Neural crest cell (in vitro differentiated cells): ENCODE results near the gene C11orf91. TPM values are rescaled to one million over a fixed set of nuclear protein-coding genes. Genes with fewer than 3 reads are reported as not detected.

Experiments used
- DNase-seq: peaks from one replicate; pipeline ENCODE4 v3.0.0; 2021; ENCODE audit warnings: low read depth, mixed read lengths, low spot score
- H3K27ac Mint-ChIP-seq: one replicate; pipeline ENCODE4 v1.8.0; 2021; ENCODE audit warnings: mild to moderate bottlenecking, mixed read lengths; ENCODE audit not compliant: unreplicated experiment
- H3K27me3 Mint-ChIP-seq: 2 replicates; pipeline ENCODE4 v1.8.0; 2021; ENCODE audit warnings: low read depth, mild to moderate bottlenecking, mixed read lengths
- H3K36me3 Mint-ChIP-seq: 2 replicates; pipeline ENCODE4 v1.8.0; 2021; ENCODE audit warnings: low read depth, mild to moderate bottlenecking, mixed read lengths
- H3K4me1 Mint-ChIP-seq: 2 replicates; pipeline ENCODE4 v1.8.0; 2021; ENCODE audit warnings: mixed read lengths
- H3K4me3 Mint-ChIP-seq: one replicate; pipeline ENCODE4 v1.8.0; 2021; ENCODE audit warnings: mild to moderate bottlenecking, mixed read lengths
- H3K9me3 Mint-ChIP-seq: 2 replicates; pipeline ENCODE4 v1.8.0; 2021; ENCODE audit warnings: mixed read lengths
- total RNA-seq: library from RNA; stranded (reverse); gene quantifications from 2 replicates; pipeline ENCODE4 v1.2.1, GENCODE V29; 2021
- TF ChIP-seq, protein P1 (sequence below): fragments of 200-600 bp; sonication (generic); conservative IDR thresholded peaks from 2 replicates; pipeline ENCODE4 v1.5.0; 2021; ENCODE audit warnings: antibody characterized with exemption, mild to moderate bottlenecking

C11orf91 gene
- total RNA-seq, 1 donor from 2014 or later = 0.68 TPM

DNA sequence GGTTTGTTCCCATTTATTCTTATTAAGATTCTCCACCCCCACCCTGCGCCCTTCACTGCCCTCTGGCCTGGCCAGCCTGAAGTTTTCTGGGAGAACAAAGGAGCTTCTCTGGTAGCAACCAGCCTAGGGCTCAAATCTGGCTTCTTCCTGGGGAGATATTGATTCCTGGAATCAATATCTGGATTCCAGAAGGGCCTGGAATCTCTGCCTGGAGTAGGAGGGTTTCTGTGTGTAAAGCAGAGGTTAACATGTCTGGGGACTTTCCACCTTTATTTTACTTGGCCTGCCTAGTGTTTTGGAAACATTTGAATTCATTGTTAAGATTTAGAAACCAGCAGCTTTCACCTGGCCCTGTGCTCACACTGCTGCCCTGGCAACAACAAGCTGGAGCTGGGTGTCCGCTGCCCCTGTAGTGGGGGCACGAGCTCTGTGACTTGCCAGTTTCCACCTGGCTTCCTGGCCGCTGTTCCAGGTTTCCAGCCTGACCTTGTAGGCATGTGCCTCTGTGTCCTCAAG lies 5.5 kb downstream of the C11orf91 start:
- H3K4me3 Mint-ChIP-seq = peak overlapping the region; percentile 18
- H3K4me1 Mint-ChIP-seq = peaks cover 57% of the 10 kb centered on the region
- TF ChIP-seq, protein P1, sequence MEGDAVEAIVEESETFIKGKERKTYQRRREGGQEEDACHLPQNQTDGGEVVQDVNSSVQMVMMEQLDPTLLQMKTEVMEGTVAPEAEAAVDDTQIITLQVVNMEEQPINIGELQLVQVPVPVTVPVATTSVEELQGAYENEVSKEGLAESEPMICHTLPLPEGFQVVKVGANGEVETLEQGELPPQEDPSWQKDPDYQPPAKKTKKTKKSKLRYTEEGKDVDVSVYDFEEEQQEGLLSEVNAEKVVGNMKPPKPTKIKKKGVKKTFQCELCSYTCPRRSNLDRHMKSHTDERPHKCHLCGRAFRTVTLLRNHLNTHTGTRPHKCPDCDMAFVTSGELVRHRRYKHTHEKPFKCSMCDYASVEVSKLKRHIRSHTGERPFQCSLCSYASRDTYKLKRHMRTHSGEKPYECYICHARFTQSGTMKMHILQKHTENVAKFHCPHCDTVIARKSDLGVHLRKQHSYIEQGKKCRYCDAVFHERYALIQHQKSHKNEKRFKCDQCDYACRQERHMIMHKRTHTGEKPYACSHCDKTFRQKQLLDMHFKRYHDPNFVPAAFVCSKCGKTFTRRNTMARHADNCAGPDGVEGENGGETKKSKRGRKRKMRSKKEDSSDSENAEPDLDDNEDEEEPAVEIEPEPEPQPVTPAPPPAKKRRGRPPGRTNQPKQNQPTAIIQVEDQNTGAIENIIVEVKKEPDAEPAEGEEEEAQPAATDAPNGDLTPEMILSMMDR = no peak
- DNase-seq = no peak
- H3K36me3 Mint-ChIP-seq = no peaks in the 10 kb centered on the region
- no peaks in the 10 kb centered on the region for H3K9me3 Mint-ChIP-seq
- no peaks in the 10 kb centered on the region for H3K27me3 Mint-ChIP-seq
- peak overlapping the region; percentile 68 for H3K27ac Mint-ChIP-seq

DNA sequence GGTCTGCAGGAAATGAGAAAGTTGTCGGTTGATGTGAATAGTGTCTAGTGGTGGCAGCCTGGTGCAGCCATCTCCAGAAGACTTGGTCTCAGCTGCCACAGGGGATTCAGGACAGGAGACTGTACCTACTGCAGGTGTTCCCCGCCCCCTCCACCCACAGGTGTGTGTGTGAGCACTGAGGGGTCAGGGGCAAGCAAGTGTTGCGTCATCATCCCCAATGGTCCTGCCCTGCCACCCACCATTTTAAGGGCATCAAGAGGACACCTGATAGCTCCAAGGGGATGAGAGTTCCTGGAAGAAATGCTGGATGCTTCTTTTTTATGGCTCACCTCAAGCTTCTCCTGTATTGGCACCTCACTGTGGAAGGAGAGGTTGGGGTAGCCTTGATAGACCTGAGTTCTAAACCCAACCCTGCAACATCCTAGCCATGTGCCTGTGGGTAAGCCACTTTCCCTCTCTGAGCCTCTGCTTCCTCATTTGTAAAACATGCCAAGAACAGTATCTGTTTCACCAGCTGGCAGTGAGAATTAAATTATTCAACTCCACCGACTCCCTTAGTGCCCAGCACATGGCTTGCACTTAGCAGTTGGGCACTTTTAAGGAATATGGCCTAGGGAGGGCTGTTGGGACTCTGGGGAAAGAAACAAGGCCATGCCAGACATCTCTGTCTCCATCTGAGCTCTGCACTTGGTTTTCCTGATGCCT lies 6.1 kb downstream of the C11orf91 start:
- Mint-ChIP-seq H3K27me3 (no peaks in the 10 kb centered on the region), H3K9me3 (no peaks in the 10 kb centered on the region), H3K27ac (peak overlapping the region; percentile 68), H3K4me3 (peak overlapping the region; percentile 18), H3K36me3 (no peaks in the 10 kb centered on the region), H3K4me1 (peaks cover 51% of the 10 kb centered on the region)
- no peak for DNase-seq
- TF ChIP-seq, protein P1 = no peak

DNA sequence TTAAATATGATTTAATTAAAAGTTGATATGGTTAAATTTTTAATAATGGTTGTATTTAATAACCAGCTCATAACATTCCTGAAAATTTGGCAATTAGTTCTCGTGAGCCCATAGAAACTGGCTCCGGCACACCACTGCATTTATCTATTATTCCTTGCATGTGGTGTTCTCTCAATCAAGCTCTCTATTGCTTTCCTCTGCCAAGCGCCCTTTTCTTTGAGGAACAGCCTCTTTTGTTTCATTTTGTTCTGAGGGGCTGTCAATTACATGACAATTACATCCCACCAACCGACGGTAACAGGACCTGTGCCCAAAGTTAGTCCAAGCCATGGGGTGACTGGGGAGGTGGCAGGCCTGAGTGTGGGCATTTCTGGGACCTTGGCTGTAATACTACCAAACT lies 8.1 kb downstream of the C11orf91 start:
- DNase-seq = no peak
- Mint-ChIP-seq H3K9me3 (no peaks in the 10 kb centered on the region), H3K27me3 (no peaks in the 10 kb centered on the region), H3K4me3 (no peak overlapping the region), H3K36me3 (no peaks in the 10 kb centered on the region), H3K27ac (no peak overlapping the region), H3K4me1 (peaks cover 51% of the 10 kb centered on the region)
- TF ChIP-seq, protein P1 = no peak

DNA sequence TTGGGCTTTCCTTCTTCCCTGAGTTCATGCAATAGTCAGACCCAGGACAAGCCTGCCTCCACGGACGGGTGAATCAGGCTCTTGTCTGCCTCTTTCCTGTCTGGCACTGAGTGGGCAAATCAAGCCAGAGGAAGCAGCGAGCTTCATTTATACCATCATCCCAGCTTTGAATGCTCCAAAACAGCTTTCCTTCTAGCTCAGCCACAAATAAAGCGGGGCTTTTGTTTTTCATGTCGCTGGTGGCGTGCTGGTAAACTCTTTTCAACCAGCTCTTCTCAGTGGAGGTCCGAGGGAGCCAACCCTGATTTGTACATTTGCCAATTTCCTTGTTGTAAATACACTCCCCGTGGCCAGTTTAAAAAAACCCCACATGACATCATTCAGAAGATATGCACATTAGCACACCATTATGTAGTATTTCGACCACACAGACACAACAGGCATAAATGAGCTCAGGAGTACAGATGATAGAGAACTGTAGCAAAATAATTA lies 8.6 kb downstream of the C11orf91 start:
- DNase-seq = no peak
- Mint-ChIP-seq H3K4me3 (no peak overlapping the region), H3K4me1 (peaks cover 51% of the 10 kb centered on the region), H3K9me3 (no peaks in the 10 kb centered on the region), H3K27me3 (no peaks in the 10 kb centered on the region), H3K36me3 (no peaks in the 10 kb centered on the region), H3K27ac (peak overlapping the region; percentile 76)
- TF ChIP-seq, protein P1 = no peak

GRCh38 chr11:33691066-33691864 lies 9.4 kb downstream of the C11orf91 start:
- TF ChIP-seq, protein P1 = no peak
- peak overlapping the region; percentile 76 for H3K27ac Mint-ChIP-seq
- DNase-seq = no peak
- H3K36me3 Mint-ChIP-seq = no peaks in the 10 kb centered on the region
- H3K27me3 Mint-ChIP-seq = no peaks in the 10 kb centered on the region
- no peak overlapping the region for H3K4me3 Mint-ChIP-seq
- H3K9me3 Mint-ChIP-seq = no peaks in the 10 kb centered on the region
- peaks cover 44% of the 10 kb centered on the region for H3K4me1 Mint-ChIP-seq
